Measurements from ENCODE around the gene RALGPS2.
A peak's percentile ranks its signal among the peaks of the same experiment; 100 is the strongest.
"Not testable (repeated sequence)": the region's sequence is repeated elsewhere in the genome, so short reads cannot be mapped to it uniquely, and the experiment has no call there.

Gene RALGPS2

GRCh38 chr1:178847396-178847849, 122.4 kb downstream of the RALGPS2 start:
- Histone ChIP-seq H3K4me3 (no peak overlapping the region), H3K27ac (no peak overlapping the region)

GRCh38 chr1:178847919-178848318, 122.9 kb downstream of the RALGPS2 start:
- H3K27ac ChIP-seq, H3K4me3 ChIP-seq: not testable (repeated sequence)

GRCh38 chr1:178849918-178850317, 124.9 kb downstream of the RALGPS2 start:
- Histone ChIP-seq H3K27ac (no peak overlapping the region), H3K4me3 (no peak overlapping the region)

- H3K4me3 ChIP-seq, result no peak overlapping the region
- no peak overlapping the region for H3K27ac ChIP-seq
Measured at GRCh38 chr1:178857126-178857525, 132.1 kb downstream of the RALGPS2 start.

GRCh38 chr1:178862416-178862815, 137.4 kb downstream of the RALGPS2 start:
- Histone ChIP-seq H3K4me3 (no peak overlapping the region), H3K27ac (no peak overlapping the region)

- Histone ChIP-seq H3K4me3 (no peak overlapping the region), H3K27ac (no peak overlapping the region)
Measured at GRCh38 chr1:178862864-178863263, 137.8 kb downstream of the RALGPS2 start.

GRCh38 chr1:178864326-178864725, 139.3 kb downstream of the RALGPS2 start:
- Histone ChIP-seq H3K27ac (no peak overlapping the region), H3K4me3 (no peak overlapping the region)

GRCh38 chr1:178867670-178868069, 142.6 kb downstream of the RALGPS2 start:
- Histone ChIP-seq H3K4me3 (peak overlapping the region in 1 of 7 experiments; percentile 17), H3K27ac (peak overlapping the region in 11 of 21 experiments; percentile 2 to 58 (median 41))

- Histone ChIP-seq H3K4me3 (peak overlapping the region in 1 of 7 experiments; percentile 17), H3K27ac (peak overlapping the region in 9 of 21 experiments; percentile 0 to 64 (median 40))
Measured at GRCh38 chr1:178868706-178869105, 143.7 kb downstream of the RALGPS2 start.

- Histone ChIP-seq H3K27ac (peak overlapping the region in 9 of 21 experiments; percentile 0 to 64 (median 40)), H3K4me3 (peak overlapping the region in 1 of 7 experiments; percentile 16)
Measured at GRCh38 chr1:178869119-178869697, 144.2 kb downstream of the RALGPS2 start.

- peak overlapping the region in 2 of 21 experiments; percentile 58 to 64 for H3K27ac ChIP-seq
- peak overlapping the region in 1 of 7 experiments; percentile 16 for H3K4me3 ChIP-seq
Measured at GRCh38 chr1:178870221-178870620, 145.2 kb downstream of the RALGPS2 start.

GRCh38 chr1:178870944-178871343, 145.9 kb downstream of the RALGPS2 start, which contains the start of gene ANGPTL1:
TSS of gene ANGPTL1 (minus strand) at chr1:178871077. CDS start at chr1:178865776, 5,301 bp downstream.
- peak within 1 kb of the TSS in 1 of 7 experiments; percentile 16 for H3K4me3 ChIP-seq
- peak within 1 kb of the TSS in 5 of 21 experiments; percentile 9 to 64 (median 43) for H3K27ac ChIP-seq

GRCh38 chr1:178871551-178872320, 146.7 kb downstream of the RALGPS2 start:
- H3K4me3 ChIP-seq, result no peak overlapping the region

GRCh38 chr1:178874966-178875365, 149.9 kb downstream of the RALGPS2 start:
- H3K27ac ChIP-seq, result no peak overlapping the region
- no peak overlapping the region for H3K4me3 ChIP-seq

More at GRCh38 chr1:178871551-178872320, 146.7 kb downstream of the RALGPS2 start:
- peak overlapping the region in 4 of 21 experiments; percentile 9 to 35 (median 26) for H3K27ac ChIP-seq

- no peak overlapping the region for H3K27ac ChIP-seq
Measured at GRCh38 chr1:178875936-178876335, 150.9 kb downstream of the RALGPS2 start.

GRCh38 chr1:178877896-178878295, 152.9 kb downstream of the RALGPS2 start:
- H3K4me3 ChIP-seq, result no peak overlapping the region
- H3K27ac ChIP-seq, result no peak overlapping the region

More at GRCh38 chr1:178875936-178876335, 150.9 kb downstream of the RALGPS2 start:
- H3K4me3 ChIP-seq, result no peak overlapping the region

GRCh38 chr1:178881950-178882349, 156.9 kb downstream of the RALGPS2 start:
- H3K27ac ChIP-seq, result no peak overlapping the region
- no peak overlapping the region for H3K4me3 ChIP-seq

- H3K27ac ChIP-seq, result no peak overlapping the region
- no peak overlapping the region for H3K4me3 ChIP-seq
Measured at GRCh38 chr1:178885869-178886268, 160.8 kb downstream of the RALGPS2 start.

GRCh38 chr1:178886551-178886950, 161.5 kb downstream of the RALGPS2 start:
- no peak overlapping the region for H3K27ac ChIP-seq
- no peak overlapping the region for H3K4me3 ChIP-seq

- Histone ChIP-seq H3K27ac (no peak overlapping the region), H3K4me3 (no peak overlapping the region)
Measured at GRCh38 chr1:178895928-178896327, 170.9 kb downstream of the RALGPS2 start.

GRCh38 chr1:178898401-178898800, 173.4 kb downstream of the RALGPS2 start:
- Histone ChIP-seq H3K4me3 (no peak overlapping the region), H3K27ac (no peak overlapping the region)

All from skin epidermis (tissue), 12 donors.